Stimulated activated CD8-positive, alpha-beta memory T cell treated with anti-CD3 and anti-CD28 coated beads, Interleukin-7, amount 100 ng/mL, for 48 hours (primary cell): ENCODE data around the gene RUSC2.
"Not testable (repeated sequence)": the region's sequence is repeated elsewhere in the genome, so short reads cannot be mapped to it uniquely, and the experiment has no call there.

ENCODE experiments used
- DNase-seq, 2 donors: peaks; one replicate each; pipeline ENCODE4 v3.0.0-alpha.2; 2020; ENCODE audit warnings: low read depth in 1 of 2; ENCODE audit errors: extremely low read depth in 1 of 2

RUSC2 gene, protein sequence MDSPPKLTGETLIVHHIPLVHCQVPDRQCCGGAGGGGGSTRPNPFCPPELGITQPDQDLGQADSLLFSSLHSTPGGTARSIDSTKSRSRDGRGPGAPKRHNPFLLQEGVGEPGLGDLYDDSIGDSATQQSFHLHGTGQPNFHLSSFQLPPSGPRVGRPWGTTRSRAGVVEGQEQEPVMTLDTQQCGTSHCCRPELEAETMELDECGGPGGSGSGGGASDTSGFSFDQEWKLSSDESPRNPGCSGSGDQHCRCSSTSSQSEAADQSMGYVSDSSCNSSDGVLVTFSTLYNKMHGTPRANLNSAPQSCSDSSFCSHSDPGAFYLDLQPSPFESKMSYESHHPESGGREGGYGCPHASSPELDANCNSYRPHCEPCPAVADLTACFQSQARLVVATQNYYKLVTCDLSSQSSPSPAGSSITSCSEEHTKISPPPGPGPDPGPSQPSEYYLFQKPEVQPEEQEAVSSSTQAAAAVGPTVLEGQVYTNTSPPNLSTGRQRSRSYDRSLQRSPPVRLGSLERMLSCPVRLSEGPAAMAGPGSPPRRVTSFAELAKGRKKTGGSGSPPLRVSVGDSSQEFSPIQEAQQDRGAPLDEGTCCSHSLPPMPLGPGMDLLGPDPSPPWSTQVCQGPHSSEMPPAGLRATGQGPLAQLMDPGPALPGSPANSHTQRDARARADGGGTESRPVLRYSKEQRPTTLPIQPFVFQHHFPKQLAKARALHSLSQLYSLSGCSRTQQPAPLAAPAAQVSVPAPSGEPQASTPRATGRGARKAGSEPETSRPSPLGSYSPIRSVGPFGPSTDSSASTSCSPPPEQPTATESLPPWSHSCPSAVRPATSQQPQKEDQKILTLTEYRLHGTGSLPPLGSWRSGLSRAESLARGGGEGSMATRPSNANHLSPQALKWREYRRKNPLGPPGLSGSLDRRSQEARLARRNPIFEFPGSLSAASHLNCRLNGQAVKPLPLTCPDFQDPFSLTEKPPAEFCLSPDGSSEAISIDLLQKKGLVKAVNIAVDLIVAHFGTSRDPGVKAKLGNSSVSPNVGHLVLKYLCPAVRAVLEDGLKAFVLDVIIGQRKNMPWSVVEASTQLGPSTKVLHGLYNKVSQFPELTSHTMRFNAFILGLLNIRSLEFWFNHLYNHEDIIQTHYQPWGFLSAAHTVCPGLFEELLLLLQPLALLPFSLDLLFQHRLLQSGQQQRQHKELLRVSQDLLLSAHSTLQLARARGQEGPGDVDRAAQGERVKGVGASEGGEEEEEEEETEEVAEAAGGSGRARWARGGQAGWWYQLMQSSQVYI (N-terminal part only)

DNA sequence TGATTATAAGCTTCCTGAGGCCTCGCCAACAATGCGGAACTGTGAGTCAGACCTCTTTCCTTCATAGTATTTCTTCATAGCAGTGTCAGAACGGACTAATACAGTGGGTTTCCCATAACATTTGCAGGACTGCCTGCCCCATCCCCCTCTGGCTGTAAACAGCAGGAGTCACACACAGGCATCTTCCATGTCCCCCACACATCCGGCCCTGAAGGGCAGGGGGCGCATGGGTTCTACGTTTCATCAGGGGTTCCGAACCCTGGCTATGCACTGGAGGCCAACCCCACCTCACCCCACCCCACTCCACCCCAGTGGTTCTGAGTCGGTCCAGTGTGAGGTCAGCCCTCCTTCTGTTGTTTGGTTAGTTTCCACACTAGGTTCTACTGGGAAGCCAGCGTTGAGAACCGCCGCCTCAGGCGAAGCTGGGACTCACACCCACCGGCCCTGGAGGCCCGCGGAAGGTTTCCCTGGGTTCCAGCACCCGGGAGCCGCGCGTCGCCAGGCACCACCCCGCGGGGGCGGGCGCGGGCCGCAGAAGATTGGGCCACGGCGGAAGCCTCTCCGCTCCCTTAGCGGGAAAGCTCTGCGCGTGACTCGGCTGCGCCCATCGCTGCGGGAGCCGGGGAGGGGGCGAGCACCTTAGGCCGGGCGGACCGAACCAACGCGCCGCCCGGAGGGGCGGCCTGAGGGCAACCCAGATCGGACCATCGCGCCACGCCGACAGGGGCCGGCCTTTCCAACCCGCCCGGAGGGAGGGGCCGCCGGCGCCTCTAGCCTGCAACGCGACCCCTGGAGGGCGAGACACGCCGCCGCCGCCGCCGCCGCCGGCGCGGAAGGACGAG, at the start of gene RUSC2:
TSS of gene RUSC2 (plus strand) at position 799 of the 842 bp plus-strand sequence. CDS start 56,411 bp downstream, outside the sequence.
- DNase-seq, result peak; percentile 28 to 33

GRCh38 chr9:35446012-35446411, 43.9 kb upstream of the RUSC2 start:
- DNase-seq, result no peak

- no peak for DNase-seq
Observed at GRCh38 chr9:35448496-35448895, 41.4 kb upstream of the RUSC2 start.

- no peak for DNase-seq
Observed at GRCh38 chr9:35452481-35452880, 37.4 kb upstream of the RUSC2 start.

DNA sequence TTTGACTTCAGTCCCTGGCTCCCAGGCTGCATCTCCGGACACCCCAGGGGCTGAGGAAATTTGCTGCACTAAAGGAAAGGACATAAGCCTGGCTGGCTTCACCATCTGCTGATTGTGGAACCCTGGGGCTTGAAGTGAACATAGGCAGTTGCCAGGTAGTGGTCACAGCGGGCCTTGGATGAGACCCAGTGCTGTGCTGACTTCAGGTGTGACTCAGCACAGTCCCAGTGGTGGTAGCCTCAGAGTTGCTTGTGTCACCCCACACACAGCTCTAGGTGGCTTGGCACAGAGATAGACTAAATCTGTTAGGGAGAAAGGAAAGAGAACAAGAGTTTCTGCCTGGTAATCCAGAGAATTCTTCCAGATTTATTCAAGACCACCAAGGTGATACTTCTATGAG, 36.1 kb upstream of the RUSC2 start:
- no peak for DNase-seq

DNA sequence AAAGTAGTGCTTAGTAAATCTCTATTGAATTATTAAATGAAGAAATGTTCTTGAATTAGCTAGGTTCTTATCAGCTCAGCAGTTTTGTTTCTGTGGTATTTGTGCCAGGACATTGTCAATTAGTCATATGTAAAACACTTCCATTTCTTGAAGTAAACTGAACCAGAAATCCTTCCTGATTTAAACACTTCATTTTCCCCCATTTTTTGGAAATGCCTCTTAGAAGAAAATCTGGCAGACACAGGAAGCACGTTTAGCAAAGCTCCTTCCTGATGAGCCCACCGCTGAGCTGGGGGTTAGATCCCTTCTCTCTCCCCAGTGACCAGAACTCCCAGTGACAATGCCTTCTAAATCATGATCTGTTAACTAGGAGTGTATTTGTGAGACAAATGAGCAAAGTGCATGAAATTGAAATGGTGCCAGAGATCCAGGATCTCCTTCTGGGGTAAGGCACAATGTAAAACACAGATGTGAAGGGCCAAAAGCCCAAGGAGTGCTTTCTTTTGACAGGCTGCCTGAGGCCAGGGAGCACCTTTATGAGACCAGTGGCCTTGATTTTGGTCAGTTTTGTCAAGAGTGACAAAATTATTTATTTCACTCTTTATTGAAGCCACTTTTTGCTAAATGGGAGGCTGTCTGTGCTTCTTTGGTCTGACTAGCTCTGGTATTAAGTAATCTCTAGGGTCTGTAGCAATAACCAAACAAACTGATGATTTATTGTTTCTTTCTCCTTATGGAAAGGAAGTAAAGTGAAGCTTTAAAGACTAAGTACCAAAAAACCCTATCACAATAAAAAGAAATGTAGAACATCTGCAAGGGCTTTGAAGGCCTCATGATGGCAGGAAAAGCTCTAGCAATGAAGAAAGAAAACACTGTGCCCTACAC, 25.5 kb upstream of the RUSC2 start:
- DNase-seq, result no peak

GRCh38 chr9:35470340-35470739, 19.6 kb upstream of the RUSC2 start:
- no peak for DNase-seq

DNA sequence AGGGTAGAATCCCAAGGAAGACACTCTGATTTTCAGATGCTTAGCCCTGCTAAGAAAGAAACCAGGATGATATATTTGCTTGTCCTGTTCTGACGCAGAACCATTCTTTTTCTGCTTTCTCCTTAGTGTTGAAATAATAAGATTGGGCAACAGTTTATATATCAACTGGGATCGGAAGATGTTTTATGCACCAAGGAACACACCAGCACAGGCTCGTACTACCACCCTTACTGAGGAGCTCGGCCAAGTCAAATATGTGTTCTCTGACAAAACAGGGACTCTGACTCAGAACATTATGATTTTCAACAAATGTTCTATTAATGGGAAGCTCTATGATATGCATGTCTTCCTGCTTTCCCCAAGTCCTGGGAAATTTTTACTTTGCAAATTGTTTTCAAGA, 19.0 kb upstream of the RUSC2 start:
- no peak for DNase-seq

DNA sequence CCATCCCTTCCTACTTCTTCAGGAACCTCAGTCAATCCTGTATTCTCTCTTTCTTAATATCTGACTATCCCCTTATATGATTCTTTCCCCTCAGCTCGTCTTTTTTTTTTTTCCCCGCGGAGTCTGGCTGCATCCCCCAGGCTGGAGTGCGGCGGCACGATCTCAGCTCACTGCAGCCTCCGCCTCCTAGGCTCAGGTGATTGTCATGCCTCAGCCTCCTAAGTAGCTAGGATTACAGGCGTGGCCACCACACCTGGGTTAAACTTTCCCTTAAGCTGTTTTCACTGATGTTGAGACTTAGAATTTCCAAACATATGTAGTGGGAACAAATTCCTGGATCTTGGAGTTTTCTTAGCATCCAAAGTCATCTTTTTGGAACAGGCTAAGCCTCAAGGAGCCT, 13.3 kb upstream of the RUSC2 start:
- no peak for DNase-seq

DNA sequence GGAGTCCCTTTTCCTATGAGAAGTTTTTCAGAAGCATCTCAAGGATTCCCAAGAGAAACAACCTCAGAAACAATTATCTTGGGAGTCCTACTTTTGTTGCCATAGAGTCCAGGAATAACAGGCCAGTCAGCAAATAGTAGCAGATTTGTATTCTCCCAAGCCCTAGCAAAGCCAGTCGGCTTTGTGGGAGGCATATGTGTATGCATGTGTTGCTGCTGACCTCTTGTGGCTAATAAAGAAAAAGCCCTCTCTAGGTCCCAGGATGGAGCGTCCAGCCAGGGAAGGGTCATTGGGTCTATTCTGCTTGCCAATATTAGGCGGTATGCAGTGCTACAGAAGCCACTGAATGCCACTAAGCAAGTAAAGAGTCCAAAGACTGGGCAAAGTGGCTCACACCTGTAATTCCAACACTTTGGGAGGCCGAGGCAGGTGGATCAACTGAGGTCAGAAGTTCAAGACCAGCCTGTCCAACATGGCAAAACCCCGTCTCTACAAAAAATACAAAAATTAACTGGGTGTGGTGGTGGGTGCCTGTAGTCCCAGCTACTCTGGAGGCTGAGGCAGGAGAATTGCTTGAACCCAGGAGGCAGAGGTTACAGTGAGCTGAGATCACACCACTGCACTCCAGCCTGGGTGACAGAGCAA, 12.6 kb upstream of the RUSC2 start:
- DNase-seq, result not testable (repeated sequence)

DNA sequence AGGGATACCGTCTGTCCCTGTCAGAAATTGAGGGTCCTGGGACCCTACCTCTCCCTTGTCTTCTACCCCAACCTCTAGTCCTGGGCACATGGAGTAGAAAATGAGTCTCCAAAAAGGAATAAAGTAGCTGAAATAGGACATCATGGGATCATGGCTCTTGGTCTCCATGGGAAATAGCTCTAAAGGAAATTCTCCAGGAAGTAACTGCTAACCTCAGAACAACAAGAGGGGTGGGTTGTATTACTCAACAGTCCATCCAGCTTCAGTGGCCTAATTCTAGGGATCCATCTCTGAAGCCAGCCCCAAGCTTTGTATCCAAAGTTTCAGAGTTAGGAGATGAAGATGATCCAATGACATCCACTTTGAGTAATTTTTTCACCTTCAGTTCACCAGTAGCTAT, 11.0 kb upstream of the RUSC2 start:
- DNase-seq, result no peak

GRCh38 chr9:35481347-35481975, 8.4 kb upstream of the RUSC2 start:
- DNase-seq, result no peak

- no peak for DNase-seq
Observed at GRCh38 chr9:35482071-35482470, 7.8 kb upstream of the RUSC2 start.

DNA sequence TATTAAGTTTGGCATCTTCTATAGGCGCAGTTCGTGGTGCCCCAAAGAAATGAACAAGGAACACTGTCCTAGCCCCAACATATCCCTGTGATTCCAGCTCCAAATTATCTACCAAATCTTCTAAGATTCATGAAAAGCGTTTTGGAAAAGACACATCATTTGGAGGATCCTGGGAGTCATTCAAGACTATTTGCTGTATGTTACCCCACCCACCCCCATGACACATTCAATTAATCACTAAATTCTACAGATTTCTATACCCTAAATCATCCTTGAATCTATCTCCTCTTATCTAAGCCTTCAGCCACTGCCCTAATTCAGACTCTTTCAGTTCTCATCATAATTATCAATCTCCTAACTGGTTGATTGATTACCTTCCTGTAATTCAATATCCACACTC, 5.5 kb upstream of the RUSC2 start:
- no peak for DNase-seq

DNA sequence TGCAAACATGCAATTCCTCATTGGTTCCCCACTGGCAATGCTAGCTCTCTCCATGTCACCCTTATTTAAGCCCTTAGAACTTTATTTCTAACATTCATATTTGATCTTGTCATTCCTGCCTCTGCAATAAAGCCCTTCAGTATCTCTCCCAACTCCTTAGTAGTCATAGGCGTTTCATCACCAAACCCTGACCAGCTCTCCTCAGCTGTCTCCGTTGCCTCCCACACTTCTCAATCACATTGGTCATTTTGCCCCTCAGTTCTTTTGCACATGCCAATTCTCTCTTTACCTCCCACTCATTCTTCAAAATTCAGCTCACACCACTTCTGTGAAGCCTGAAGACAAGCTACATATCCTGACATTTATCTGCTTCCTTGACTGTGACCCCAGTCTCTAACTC, 2.8 kb upstream of the RUSC2 start:
- no peak for DNase-seq

DNA sequence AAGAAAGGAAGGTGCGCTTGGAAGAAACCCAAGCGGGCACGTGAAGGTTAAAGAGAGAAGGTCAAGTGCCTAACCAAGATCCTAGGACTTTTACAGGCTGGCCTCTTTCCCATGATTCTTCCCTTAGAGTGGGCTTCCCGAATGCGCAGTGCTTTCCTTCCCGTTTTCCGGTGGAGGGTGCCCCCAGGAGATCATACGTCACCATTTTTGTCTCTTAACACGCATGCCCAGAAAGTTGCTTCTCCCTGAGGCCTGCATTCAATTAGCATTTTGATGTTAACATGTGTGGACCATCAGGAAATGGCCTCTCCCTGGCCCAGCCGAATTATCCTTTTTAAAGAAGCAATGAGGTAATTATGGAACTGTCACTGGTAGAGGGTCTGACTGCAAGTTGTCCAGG, 1.9 kb upstream of the RUSC2 start:
- DNase-seq, result no peak

GRCh38 chr9:35488566-35489312, 1.2 kb upstream of the RUSC2 start:
- DNase-seq, result no peak
